Stomach (tissue), 9 donors: Measurements from ENCODE around the gene HENMT1. TPM values are rescaled to one million over a fixed set of nuclear protein-coding genes. Genes with fewer than 3 reads are reported as not detected.
A peak's percentile ranks its signal among the peaks of the same experiment; 100 is the strongest.

Experiments
- DNase-seq, 2 donors: peaks; one replicate each; pipeline versions ENCODE4 v3.0.0 to v3.0.0-alpha.2; 2013 to 2019
- H3K27ac ChIP-seq, 5 donors: fragments of 200-600 bp in 4 of 5; sonication (generic) in 4 of 5; one replicate each; pipeline ENCODE4 v1.5.1; 2013 to 2019; ENCODE audit warnings: mild to moderate bottlenecking in 1 of 5, moderate library complexity in 1 of 5
- H3K27me3 ChIP-seq, 3 donors: fragments of 200-600 bp; sonication (generic); one replicate each; pipeline ENCODE4 v1.5.1; 2017 to 2019; ENCODE audit warnings: mixed run types in 1 of 3
- H3K36me3 ChIP-seq, 4 donors: fragments of 200-600 bp; sonication (generic); 1 replicate in 3 of 4; 2 replicates in 1 of 4; pipeline ENCODE4 v1.5.1; 2016 to 2019
- H3K4me1 ChIP-seq, 4 donors: fragments of 200-600 bp; sonication (generic); one replicate each; pipeline ENCODE4 v1.5.1; 2016 to 2019
- H3K4me3 ChIP-seq, 4 donors: fragments of 200-600 bp; sonication (generic) in 3 of 4; one replicate each; pipeline ENCODE4 v1.5.1; 2016 to 2019; ENCODE audit warnings: mild to moderate bottlenecking in 1 of 4
- H3K9me3 ChIP-seq, 4 donors: fragments of 200-600 bp; sonication (generic); one replicate each; pipeline ENCODE4 v1.5.1; 2016 to 2019
- EP300 ChIP-seq: sonication (generic); formaldehyde crosslinking; IDR thresholded peaks from one replicate; pipeline ENCODE4 v1.6.1; 2017; ENCODE audit warnings: antibody characterized with exemption
- POLR2A ChIP-seq, 4 donors: fragments of 450-650 bp; IDR thresholded peaks; one replicate each; pipeline ENCODE4 v1.6.1; 2016; ENCODE audit warnings: antibody characterized with exemption in 4 of 4, control low read depth in 2 of 4, mild to moderate bottlenecking in 1 of 4, moderate library complexity in 1 of 4
- POLR2AphosphoS5 ChIP-seq, 3 donors: sonication (generic); formaldehyde crosslinking; IDR thresholded peaks; one replicate each; pipeline ENCODE4 v1.6.1; 2016; ENCODE audit warnings: antibody characterized with exemption in 3 of 3
- WGBS, 5 donors: extraction: QIAGEN DNeasy Blood & Tissue Kit in 3 of 5; methylation state at CpG; one replicate each; pipeline versions ENCODE4 v1.1.5 to v1.1.7; 2013 to 2018; 5-methylcytosine and 5-hydroxymethylcytosine counted together
- intact Hi-C: fragments of 100-400 bp; cut with DNase I; formaldehyde crosslinking; loops from one replicate; pipeline ENCODE4 v1.15.1; 2023; ENCODE audit warnings: low total_unique reads
- polyA plus RNA-seq, 3 donors: library from polyadenylated mRNA; stranded (reverse); fragments of 200-250 nt; gene quantifications; one replicate each; pipeline ENCODE4 v1.2.3, GENCODE V29; 2013
- total RNA-seq, 5 donors: library from RNA; depleted of rRNA; stranded (reverse); fragments of >200 nt; gene quantifications; one replicate each; pipeline versions ENCODE4 v1.1.0 to v1.2.3, GENCODE V29; 2014 to 2016
- TF ChIP-seq, protein P1 (sequence below), 7 experiments: fragments of 450-650 bp in 4 of 7; fragments of 200-600 bp in 3 of 7; sonication (generic) in 3 of 7; IDR thresholded peaks; one replicate each; pipeline ENCODE4 v1.5.1; 2016 to 2019; ENCODE audit warnings: antibody characterized with exemption in 7 of 7, control low read depth in 2 of 7, mild to moderate bottlenecking in 1 of 7
- donor health status: healthy with polysubstance abuse.
- donor health status: Bipolar disorder and iron deficiency.
- donor health status: healthy.

HENMT1 gene
- total and polyA plus RNA-seq, 8 donors: 1.7 to 7.3 (median 3.0) TPM; not detected in 2

DNA sequence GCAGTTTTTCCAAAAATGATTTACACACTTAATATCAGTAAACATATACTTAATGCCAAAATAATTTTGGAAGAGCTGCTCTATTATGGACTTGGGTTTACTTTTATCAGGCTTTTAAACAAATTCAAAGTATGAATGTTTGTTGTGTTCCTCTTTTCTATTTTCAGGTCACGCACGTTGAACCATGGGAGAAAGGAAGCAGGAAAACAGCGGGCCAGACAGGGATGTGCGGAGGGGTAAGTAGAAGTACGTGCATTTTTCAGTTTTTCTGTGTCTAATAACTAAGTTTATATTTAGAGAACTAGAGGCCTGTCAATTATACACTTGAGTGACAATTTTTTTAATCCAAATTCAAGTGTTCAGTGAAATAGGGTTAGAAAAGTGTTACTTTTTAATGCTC lies 34.6 kb upstream of the HENMT1 start:
- Histone ChIP-seq H3K36me3 (peaks cover 39 to 53% (median 53%) of the 10 kb centered on the region in 4 donors), H3K27ac (no peak overlapping the region), H3K27me3 (no peaks in the 10 kb centered on the region), H3K4me1 (peaks cover 13 to 38% (median 26%) of the 10 kb centered on the region in 4 donors), H3K9me3 (no peaks in the 10 kb centered on the region), H3K4me3 (no peak overlapping the region)
- 52 to 72% (median 70%) methylated on average over 5 of the region's 5 CpGs for WGBS, 5 donors
- no peak for DNase-seq
- TF ChIP-seq EP300: no peak
- TF ChIP-seq, protein P1, sequence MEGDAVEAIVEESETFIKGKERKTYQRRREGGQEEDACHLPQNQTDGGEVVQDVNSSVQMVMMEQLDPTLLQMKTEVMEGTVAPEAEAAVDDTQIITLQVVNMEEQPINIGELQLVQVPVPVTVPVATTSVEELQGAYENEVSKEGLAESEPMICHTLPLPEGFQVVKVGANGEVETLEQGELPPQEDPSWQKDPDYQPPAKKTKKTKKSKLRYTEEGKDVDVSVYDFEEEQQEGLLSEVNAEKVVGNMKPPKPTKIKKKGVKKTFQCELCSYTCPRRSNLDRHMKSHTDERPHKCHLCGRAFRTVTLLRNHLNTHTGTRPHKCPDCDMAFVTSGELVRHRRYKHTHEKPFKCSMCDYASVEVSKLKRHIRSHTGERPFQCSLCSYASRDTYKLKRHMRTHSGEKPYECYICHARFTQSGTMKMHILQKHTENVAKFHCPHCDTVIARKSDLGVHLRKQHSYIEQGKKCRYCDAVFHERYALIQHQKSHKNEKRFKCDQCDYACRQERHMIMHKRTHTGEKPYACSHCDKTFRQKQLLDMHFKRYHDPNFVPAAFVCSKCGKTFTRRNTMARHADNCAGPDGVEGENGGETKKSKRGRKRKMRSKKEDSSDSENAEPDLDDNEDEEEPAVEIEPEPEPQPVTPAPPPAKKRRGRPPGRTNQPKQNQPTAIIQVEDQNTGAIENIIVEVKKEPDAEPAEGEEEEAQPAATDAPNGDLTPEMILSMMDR (IDR thresholded peaks at IDR 0.05): no peak
- no peak for TF ChIP-seq POLR2A (IDR thresholded peaks at IDR 0.05)
- TF ChIP-seq POLR2AphosphoS5 (IDR thresholded peaks at IDR 0.05): no peak
- intact Hi-C loops: no loop called here

DNA sequence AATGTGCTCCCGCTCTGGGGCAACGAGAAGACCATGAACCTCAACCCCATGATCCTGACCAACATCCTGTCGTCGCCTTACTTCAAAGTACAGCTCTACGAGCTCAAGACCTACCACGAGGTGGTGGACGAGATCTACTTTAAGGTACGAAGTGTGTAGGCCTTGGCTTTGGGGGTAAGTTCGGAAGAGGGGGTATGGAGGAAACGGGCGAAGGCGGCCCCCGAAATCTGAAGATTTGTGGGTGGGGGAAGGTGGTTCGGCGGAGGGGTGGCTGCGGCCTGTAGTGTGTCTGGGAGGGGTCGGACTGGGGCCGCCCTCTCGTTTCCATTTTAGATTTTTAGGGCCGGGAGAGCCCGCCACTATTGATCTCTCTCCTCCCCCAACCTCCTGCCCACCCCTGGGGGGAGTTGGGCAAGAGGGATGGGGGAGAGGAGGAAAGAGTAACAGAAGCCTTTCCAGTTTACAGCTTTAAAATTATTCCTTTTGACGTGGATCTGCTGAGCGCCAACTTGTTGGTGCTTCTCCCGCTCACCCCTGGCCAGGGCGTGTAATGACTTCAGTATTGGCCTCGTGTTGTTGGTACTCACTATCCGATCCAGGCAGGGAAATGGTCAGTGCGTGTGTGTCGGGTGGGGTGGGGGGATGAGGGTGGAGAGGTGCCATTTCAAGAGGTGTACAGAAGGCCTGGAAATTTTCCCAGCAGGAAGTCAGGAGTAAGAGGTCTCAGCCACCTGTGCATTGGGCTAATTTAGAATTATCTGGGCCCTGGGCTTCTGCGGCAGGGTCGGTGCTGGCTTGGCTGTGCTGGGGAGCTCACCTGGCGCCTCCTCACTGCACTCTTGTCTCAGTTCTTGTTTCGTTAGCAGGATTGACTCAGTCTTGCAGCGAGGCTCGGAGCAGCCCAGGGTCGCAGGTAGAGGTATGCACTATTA lies 32.1 kb upstream of the HENMT1 start:
- H3K4me3 ChIP-seq: peak overlapping the region; percentile 71 to 92 (median 88)
- H3K27ac ChIP-seq: peak overlapping the region; percentile 98 to 100 (median 98)
- TF ChIP-seq POLR2A (IDR thresholded peaks at IDR 0.05) (no peak), POLR2AphosphoS5 (IDR thresholded peaks at IDR 0.05) (no peak), EP300 (no peak)
- TF ChIP-seq, protein P1 (IDR thresholded peaks at IDR 0.05): no peak
- intact Hi-C loops: no loop called here
- no peaks in the 10 kb centered on the region for H3K9me3 ChIP-seq
- 0 to 1% (median 0%) methylated on average over 31 to 36 of the region's 36 CpGs for WGBS, 5 donors
- peaks cover 15 to 28% (median 27%) of the 10 kb centered on the region in 4 donors for H3K36me3 ChIP-seq
- peaks cover 13 to 38% (median 26%) of the 10 kb centered on the region in 4 donors for H3K4me1 ChIP-seq
- no peaks in the 10 kb centered on the region for H3K27me3 ChIP-seq
- peak; percentile 39 to 90 for DNase-seq

DNA sequence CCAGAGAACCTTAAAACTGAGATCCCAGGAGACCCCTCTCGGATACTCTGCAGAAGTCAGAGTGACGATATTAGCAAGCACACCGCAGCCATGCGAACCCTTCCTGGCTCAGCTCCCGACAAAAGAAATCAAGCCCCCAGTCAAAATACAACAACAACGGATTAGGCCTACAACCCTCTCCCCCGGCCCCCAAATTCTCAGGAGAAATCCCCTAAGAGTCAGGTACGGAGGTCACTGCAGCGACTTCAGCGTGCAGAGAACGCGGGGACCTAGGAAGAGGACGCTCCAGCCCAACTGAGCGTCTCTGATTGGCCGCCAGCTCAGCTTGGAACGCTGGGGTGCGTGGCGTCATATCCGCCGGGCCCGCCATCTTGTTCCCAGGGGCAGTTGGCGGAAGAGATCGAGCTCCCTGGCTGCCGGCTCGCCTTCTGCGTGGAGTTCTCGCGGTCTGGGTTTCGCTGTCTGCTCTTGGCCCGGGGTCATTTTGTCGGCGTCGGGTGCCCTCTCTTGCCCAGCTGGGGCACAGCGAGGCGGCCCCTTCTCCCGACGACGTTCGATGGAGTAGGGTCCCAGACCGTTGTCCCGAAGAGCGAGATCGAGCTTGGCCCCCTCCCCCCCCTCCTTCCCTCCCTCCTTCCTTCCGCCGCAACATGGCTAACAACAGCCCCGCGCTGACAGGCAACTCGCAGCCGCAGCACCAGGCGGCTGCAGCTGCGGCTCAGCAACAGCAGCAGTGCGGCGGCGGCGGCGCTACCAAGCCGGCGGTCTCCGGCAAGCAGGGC lies 31.2 kb upstream of the HENMT1 start, which contains the start of gene PRPF38B:
PRPF38B (plus strand) TSS at position 369 of the 782 bp plus-strand sequence; CDS start at position 651, 282 bp downstream.
- Histone ChIP-seq H3K36me3 (peaks cover 9 to 19% (median 19%) of the 10 kb centered on the region in 4 donors), H3K4me3 (peak within 1 kb of the TSS; percentile 71 to 92 (median 88)), H3K9me3 (no peaks in the 10 kb centered on the region), H3K4me1 (peaks cover 13 to 38% (median 26%) of the 10 kb centered on the region in 4 donors), H3K27me3 (no peaks in the 10 kb centered on the region), H3K27ac (peak within 1 kb of the TSS; percentile 98 to 100 (median 98))
- intact Hi-C loops: no loop called here
- DNase-seq: peak; percentile 96 to 98
- TF ChIP-seq POLR2A (IDR thresholded peaks at IDR 0.05) (peak in 2 of 4 donors; percentile 73 to 88), EP300 (no peak), POLR2AphosphoS5 (IDR thresholded peaks at IDR 0.05) (peak; percentile 89 to 98 (median 97))
- TF ChIP-seq, protein P1 (IDR thresholded peaks at IDR 0.05): peak in 1 of 7 experiments; percentile 5
- WGBS, 5 donors: 0 to 1% (median 0%) methylated on average over 31 to 59 of the region's 59 CpGs
